ENCODE data around the gene ACOX3.

DNA sequence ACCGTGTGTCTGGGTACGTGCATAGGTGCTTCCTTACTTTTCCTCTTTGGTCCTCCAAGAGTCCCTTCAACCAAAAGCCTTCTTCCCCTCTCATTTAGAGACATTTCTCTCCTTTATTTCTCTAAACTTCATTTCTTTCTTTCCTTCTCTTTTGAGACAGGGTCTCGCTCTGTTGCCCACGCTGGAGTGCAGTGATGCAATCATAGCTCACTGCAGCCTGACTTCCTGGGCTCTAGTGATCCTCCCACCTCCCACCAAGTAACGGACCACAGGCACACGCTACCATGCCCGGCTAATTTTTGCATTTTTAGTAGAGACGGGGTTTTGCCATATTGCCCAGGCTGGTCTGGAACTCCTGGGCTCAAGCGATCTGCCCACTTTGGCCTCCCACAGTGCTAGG lies 42.2 kb downstream of the ACOX3 start:
- no peak for TF ChIP-seq EZH2 (IDR thresholded peaks at IDR 0.05; ENCODE audit: borderline replicate concordance, low read length)
- TF ChIP-seq, protein P1, sequence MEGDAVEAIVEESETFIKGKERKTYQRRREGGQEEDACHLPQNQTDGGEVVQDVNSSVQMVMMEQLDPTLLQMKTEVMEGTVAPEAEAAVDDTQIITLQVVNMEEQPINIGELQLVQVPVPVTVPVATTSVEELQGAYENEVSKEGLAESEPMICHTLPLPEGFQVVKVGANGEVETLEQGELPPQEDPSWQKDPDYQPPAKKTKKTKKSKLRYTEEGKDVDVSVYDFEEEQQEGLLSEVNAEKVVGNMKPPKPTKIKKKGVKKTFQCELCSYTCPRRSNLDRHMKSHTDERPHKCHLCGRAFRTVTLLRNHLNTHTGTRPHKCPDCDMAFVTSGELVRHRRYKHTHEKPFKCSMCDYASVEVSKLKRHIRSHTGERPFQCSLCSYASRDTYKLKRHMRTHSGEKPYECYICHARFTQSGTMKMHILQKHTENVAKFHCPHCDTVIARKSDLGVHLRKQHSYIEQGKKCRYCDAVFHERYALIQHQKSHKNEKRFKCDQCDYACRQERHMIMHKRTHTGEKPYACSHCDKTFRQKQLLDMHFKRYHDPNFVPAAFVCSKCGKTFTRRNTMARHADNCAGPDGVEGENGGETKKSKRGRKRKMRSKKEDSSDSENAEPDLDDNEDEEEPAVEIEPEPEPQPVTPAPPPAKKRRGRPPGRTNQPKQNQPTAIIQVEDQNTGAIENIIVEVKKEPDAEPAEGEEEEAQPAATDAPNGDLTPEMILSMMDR (IDR thresholded peaks at IDR 0.05; ENCODE audit: low read length), result no peak
